DOHH2 (cell line): ENCODE measurements around the gene SP7.

Source experiments
- H3F3A ChIP-seq: fragments of 200-600 bp; sonication (generic), shearing (Covaris generic); 2 replicates; pipeline ENCODE4 v1.6.0; 2016; ENCODE audit warnings: antibody characterized with exemption, mild to moderate bottlenecking; ENCODE audit not compliant: control insufficient read depth, insufficient read depth
- H3K27ac ChIP-seq: fragments of 200-600 bp; sonication (generic); 2 replicates; pipeline ENCODE4 v1.5.1; 2014; ENCODE audit warnings: low read depth, mild to moderate bottlenecking, low read length, moderate library complexity
- H3K27me3 ChIP-seq: fragments of 200-600 bp; sonication (generic); 2 replicates; pipeline ENCODE4 v1.6.1; 2014; ENCODE audit warnings: mild to moderate bottlenecking, low read length, mixed read lengths; ENCODE audit not compliant: control insufficient read depth
- H3K36me3 ChIP-seq: fragments of 200-600 bp; sonication (generic); 2 replicates; pipeline ENCODE4 v1.6.1; 2014; ENCODE audit warnings: mild to moderate bottlenecking, low read length, moderate library complexity, mixed read lengths; ENCODE audit not compliant: control insufficient read depth
- H3K4me1 ChIP-seq: fragments of 200-600 bp; sonication (generic); 2 replicates; pipeline ENCODE4 v1.6.1; 2014; ENCODE audit warnings: mild to moderate bottlenecking, low read length, mixed read lengths; ENCODE audit not compliant: control insufficient read depth
- H3K4me2 ChIP-seq: fragments of 200-600 bp; sonication (generic); 2 replicates; pipeline ENCODE4 v1.6.0; 2014; ENCODE audit warnings: mild to moderate bottlenecking, low read length, moderate library complexity
- H3K4me3 ChIP-seq: fragments of 200-600 bp; sonication (generic); 2 replicates; pipeline ENCODE4 v1.5.1; 2014; ENCODE audit warnings: mild to moderate bottlenecking, low read length, mixed read lengths
- H3K79me2 ChIP-seq: fragments of 200-600 bp; sonication (generic); 2 replicates; pipeline ENCODE4 v1.6.1; 2014; ENCODE audit warnings: mild to moderate bottlenecking, low read length, mixed read lengths; ENCODE audit not compliant: control insufficient read depth
- H3K9me2 ChIP-seq: fragments of 200-600 bp; sonication (generic); replicated peaks from 2 replicates; pipeline ENCODE4 v1.6.1; 2014; ENCODE audit warnings: mild to moderate bottlenecking, low read length, mixed read lengths; ENCODE audit not compliant: control insufficient read depth
- H3K9me3 ChIP-seq: fragments of 200-600 bp; sonication (generic); 2 replicates; pipeline ENCODE4 v1.6.1; 2014; ENCODE audit warnings: antibody characterized with exemption, low read length, mixed read lengths; ENCODE audit not compliant: control insufficient read depth, insufficient read depth
- H4K20me1 ChIP-seq: fragments of 200-600 bp; sonication (generic); 2 replicates; pipeline ENCODE4 v1.6.0; 2014; ENCODE audit warnings: low read depth, mild to moderate bottlenecking, antibody characterized with exemption, low read length, moderate library complexity; ENCODE audit not compliant: control insufficient read depth, insufficient read depth
- EZH2phosphoT487 ChIP-seq: fragments of 200-600 bp; sonication (generic); IDR thresholded peaks from 2 replicates; pipeline ENCODE4 v1.6.1; 2017; ENCODE audit warnings: borderline replicate concordance, mild to moderate bottlenecking, antibody characterized with exemption, low read length, moderate library complexity, mixed read lengths
- TF ChIP-seq, protein P1 (sequence below): fragments of 200-600 bp; sonication (generic); IDR thresholded peaks from one replicate; pipeline ENCODE4 v1.5.1; 2014; ENCODE audit warnings: antibody characterized with exemption, mild to moderate bottlenecking, low read depth, low read length; ENCODE audit not compliant: poor library complexity, severe bottlenecking

The SP7 gene

DNA sequence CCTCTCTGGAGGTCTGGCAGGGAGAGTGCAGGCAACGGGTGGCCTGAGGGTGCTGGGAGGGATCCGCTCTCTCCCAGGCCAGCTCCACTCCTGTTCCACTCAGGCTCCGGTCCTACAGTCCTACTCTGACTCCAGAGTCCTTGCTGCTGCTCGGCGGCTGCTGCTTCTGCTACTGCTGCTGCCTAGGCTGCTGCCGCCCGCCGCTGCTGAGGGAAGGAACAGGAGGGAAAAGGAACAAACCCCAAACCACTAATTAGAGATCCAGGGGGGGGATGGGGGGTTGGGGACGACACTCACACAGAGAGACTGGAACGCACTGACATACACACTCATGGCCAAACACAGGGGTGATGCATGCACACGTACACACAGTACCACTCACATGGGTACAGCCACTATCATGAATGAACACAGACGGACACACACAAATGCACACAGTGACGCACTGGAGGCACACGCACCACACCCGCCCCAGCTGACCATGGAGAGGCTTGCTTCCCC lies at the start of gene SP7:
SP7 (minus strand) TSS at position 174 of the 501 bp plus-strand sequence. CDS start 708 bp downstream, outside the sequence.
- H3K4me2 ChIP-seq = peak within 1 kb of the TSS; percentile 22; the same call in 1 of the 2 replicates
- no peak for TF ChIP-seq EZH2phosphoT487
- TF ChIP-seq, protein P1, sequence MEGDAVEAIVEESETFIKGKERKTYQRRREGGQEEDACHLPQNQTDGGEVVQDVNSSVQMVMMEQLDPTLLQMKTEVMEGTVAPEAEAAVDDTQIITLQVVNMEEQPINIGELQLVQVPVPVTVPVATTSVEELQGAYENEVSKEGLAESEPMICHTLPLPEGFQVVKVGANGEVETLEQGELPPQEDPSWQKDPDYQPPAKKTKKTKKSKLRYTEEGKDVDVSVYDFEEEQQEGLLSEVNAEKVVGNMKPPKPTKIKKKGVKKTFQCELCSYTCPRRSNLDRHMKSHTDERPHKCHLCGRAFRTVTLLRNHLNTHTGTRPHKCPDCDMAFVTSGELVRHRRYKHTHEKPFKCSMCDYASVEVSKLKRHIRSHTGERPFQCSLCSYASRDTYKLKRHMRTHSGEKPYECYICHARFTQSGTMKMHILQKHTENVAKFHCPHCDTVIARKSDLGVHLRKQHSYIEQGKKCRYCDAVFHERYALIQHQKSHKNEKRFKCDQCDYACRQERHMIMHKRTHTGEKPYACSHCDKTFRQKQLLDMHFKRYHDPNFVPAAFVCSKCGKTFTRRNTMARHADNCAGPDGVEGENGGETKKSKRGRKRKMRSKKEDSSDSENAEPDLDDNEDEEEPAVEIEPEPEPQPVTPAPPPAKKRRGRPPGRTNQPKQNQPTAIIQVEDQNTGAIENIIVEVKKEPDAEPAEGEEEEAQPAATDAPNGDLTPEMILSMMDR = no peak
- H3K9me2 ChIP-seq = no peaks in the 10 kb centered on the region
- no peaks in the 10 kb centered on the region for H3K9me3 ChIP-seq
- H3K79me2 ChIP-seq = no peaks in the 10 kb centered on the region
- no peaks in the 10 kb centered on the region for H4K20me1 ChIP-seq
- no peak within 1 kb of the TSS for H3K27ac ChIP-seq
- peaks cover 35% of the 10 kb centered on the region for H3K4me1 ChIP-seq
- H3K4me3 ChIP-seq = no peak within 1 kb of the TSS
- no peaks in the 10 kb centered on the region for H3K36me3 ChIP-seq
- H3F3A ChIP-seq = no peaks in the 10 kb centered on the region
- H3K27me3 ChIP-seq = peaks cover 25% of the 10 kb centered on the region

DNA sequence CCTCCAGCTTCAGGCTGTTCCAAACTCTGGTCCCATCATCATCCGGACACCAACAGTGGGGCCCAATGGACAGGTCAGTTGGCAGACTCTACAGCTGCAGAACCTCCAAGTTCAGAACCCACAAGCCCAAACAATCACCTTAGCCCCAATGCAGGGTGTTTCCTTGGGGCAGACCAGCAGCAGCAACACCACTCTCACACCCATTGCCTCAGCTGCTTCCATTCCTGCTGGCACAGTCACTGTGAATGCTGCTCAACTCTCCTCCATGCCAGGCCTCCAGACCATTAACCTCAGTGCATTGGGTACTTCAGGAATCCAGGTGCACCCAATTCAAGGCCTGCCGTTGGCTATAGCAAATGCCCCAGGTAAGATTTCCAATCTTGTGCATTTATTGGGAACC lies 47.1 kb upstream of the SP7 start:
- Histone ChIP-seq H3K4me3 (peak overlapping the region; percentile 40), H3K27me3 (no peaks in the 10 kb centered on the region), H3F3A (peaks cover 4% of the 10 kb centered on the region; the same call in 1 of the 2 replicates), H3K4me1 (peaks cover 68% of the 10 kb centered on the region), H4K20me1 (peaks cover 24% of the 10 kb centered on the region), H3K9me2 (no peaks in the 10 kb centered on the region), H3K9me3 (no peaks in the 10 kb centered on the region), H3K4me2 (peak overlapping the region; percentile 89), H3K36me3 (peaks cover 61% of the 10 kb centered on the region), H3K79me2 (peaks cover 75% of the 10 kb centered on the region), H3K27ac (no peak overlapping the region)
- TF ChIP-seq, protein P1 = no peak
- no peak for TF ChIP-seq EZH2phosphoT487

GRCh38 chr12:53381731-53382630 lies 45.8 kb upstream of the SP7 start:
- Histone ChIP-seq H3K4me1 (peaks cover 60% of the 10 kb centered on the region), H3K36me3 (peaks cover 50% of the 10 kb centered on the region), H3F3A (peaks cover 4% of the 10 kb centered on the region; the same call in 1 of the 2 replicates), H3K9me3 (no peaks in the 10 kb centered on the region), H3K4me3 (peak overlapping the region; percentile 83), H3K27me3 (no peaks in the 10 kb centered on the region), H3K27ac (peak overlapping the region; percentile 59; the same call in 1 of the 2 replicates), H3K4me2 (peak overlapping the region; percentile 89), H3K9me2 (no peaks in the 10 kb centered on the region), H3K79me2 (peaks cover 62% of the 10 kb centered on the region), H4K20me1 (peaks cover 24% of the 10 kb centered on the region)
- TF ChIP-seq, protein P1 = peak; percentile 62
- TF ChIP-seq EZH2phosphoT487 = no peak
